ENCODE results near the gene KLHL21.

Gene KLHL21

GRCh38 chr1:6625584-6626149 is 23.0 kb upstream of the KLHL21 start:
- DNase-seq (ENCODE audit: low read depth in 2 of 2) = no peak

- peak; percentile 82 to 83 for DNase-seq (ENCODE audit: low read depth in 2 of 2)
These were observed 22.3 kb upstream of the KLHL21 start, which contains the start of gene THAP3 for GRCh38 chr1:6624710-6625583. Gene THAP3, plus strand, starts transcription at chr1:6624868. Its CDS starts 351 bp downstream, at chr1:6625219.

- no peak for DNase-seq (ENCODE audit: low read depth in 2 of 2)
These were observed 20.7 kb upstream of the KLHL21 start for GRCh38 chr1:6623269-6623965.

- no peak for DNase-seq (ENCODE audit: low read depth in 2 of 2)
These were observed 19.9 kb upstream of the KLHL21 start for GRCh38 chr1:6622396-6623152.

- DNase-seq (ENCODE audit: low read depth in 2 of 2) = no peak
These were observed 19.0 kb upstream of the KLHL21 start for GRCh38 chr1:6621429-6622391.

- DNase-seq (ENCODE audit: low read depth in 2 of 2) = no peak
These were observed 16.4 kb upstream of the KLHL21 start for GRCh38 chr1:6619045-6619444.

GRCh38 chr1:6614929-6615785 is 12.5 kb upstream of the KLHL21 start:
- no peak for DNase-seq (ENCODE audit: low read depth in 2 of 2)

GRCh38 chr1:6614019-6614928 is 11.6 kb upstream of the KLHL21 start:
- no peak for DNase-seq (ENCODE audit: low read depth in 2 of 2)

- peak; percentile 99 to 100 for DNase-seq (ENCODE audit: low read depth in 2 of 2)
These were observed 10.8 kb upstream of the KLHL21 start, which contains the start of gene PHF13 for GRCh38 chr1:6613361-6614018. Gene PHF13, plus strand, starts transcription at chr1:6613731. Its CDS starts 336 bp downstream, at chr1:6614067.

GRCh38 chr1:6612641-6613360 is 10.1 kb upstream of the KLHL21 start:
- no peak for DNase-seq (ENCODE audit: low read depth in 2 of 2)

- DNase-seq (ENCODE audit: low read depth in 2 of 2) = no peak
These were observed 1.4 kb upstream of the KLHL21 start for GRCh38 chr1:6603915-6604558.

GRCh38 chr1:6603238-6603914 is 707 bp upstream of the KLHL21 start:
- DNase-seq (ENCODE audit: low read depth in 2 of 2) = peak in 1 of 2 donors; percentile 33

GRCh38 chr1:6601923-6602668 is 573 bp downstream of the KLHL21 start:
- DNase-seq (ENCODE audit: low read depth in 2 of 2) = no peak

GRCh38 chr1:6601049-6601922 is 1.4 kb downstream of the KLHL21 start:
- peak in 1 of 2 donors; percentile 47 for DNase-seq (ENCODE audit: low read depth in 2 of 2)
